GM19035 (cell line): Measurements from ENCODE around the gene ARID1B.

Source experiments
- ATAC-seq: cut with Tn5 transposase; IDR thresholded peaks from one replicate; pipeline ENCODE4 v1.9.1; 2021; ENCODE audit not compliant: unreplicated experiment

ARID1B gene

DNA sequence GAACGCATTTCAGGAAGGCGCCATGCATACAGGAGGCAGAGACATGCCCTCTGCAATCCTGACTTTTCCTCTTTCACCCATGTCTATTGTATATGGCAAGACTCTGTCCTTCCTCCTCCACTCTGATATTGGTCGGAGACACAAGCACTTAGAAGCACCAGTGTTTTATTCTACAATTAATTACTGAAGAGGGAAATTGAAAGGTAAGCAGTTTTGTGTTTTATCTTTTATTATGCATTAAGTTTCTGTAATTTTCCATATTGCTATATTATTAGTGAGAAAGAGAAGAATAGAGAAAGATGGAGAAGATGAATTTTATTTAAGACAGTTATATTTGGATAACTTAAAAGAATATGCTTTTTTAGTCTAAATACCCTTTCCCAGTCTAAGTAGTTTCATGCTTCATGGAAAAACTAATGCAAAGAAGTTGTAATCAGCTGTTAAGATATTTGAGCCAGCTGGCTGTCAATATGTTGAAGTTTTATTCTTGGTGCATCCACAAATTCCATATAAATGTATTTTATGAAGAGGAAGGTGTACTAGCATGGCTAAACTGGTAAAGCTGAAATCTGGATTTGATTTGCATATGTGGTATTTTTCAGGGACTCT, 13.6 kb downstream of the ARID1B start:
- ATAC-seq = no peak

GRCh38 chr6:156791320-156791850, 14.2 kb downstream of the ARID1B start:
- ATAC-seq = peak; percentile 54

- no peak for ATAC-seq
Observed at GRCh38 chr6:156793200-156793599, 16.0 kb downstream of the ARID1B start.

- ATAC-seq = peak; percentile 62
Observed at GRCh38 chr6:156794546-156795354, 17.6 kb downstream of the ARID1B start.

DNA sequence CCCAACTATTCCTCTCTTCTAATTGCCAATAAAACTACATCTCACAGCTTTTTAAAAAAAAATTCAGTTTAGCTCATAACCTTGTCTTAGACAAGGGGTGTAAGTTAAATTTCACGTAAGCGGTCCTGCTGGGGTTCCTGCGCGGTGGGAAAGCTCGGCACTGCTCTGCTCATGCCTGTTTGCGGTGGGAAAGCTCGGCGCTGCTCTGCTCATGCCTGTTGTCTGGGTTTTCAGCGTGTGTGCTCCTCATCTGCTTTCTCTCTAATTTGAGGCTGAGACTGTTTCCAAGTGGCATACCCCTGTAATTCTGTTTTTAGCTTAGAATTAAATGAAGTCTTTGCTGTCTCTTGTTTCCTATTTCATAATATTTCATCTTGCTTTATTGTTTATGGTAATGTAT, 18.6 kb downstream of the ARID1B start:
- ATAC-seq = no peak

- no peak for ATAC-seq
Observed at GRCh38 chr6:156796627-156797026, 19.4 kb downstream of the ARID1B start.

DNA sequence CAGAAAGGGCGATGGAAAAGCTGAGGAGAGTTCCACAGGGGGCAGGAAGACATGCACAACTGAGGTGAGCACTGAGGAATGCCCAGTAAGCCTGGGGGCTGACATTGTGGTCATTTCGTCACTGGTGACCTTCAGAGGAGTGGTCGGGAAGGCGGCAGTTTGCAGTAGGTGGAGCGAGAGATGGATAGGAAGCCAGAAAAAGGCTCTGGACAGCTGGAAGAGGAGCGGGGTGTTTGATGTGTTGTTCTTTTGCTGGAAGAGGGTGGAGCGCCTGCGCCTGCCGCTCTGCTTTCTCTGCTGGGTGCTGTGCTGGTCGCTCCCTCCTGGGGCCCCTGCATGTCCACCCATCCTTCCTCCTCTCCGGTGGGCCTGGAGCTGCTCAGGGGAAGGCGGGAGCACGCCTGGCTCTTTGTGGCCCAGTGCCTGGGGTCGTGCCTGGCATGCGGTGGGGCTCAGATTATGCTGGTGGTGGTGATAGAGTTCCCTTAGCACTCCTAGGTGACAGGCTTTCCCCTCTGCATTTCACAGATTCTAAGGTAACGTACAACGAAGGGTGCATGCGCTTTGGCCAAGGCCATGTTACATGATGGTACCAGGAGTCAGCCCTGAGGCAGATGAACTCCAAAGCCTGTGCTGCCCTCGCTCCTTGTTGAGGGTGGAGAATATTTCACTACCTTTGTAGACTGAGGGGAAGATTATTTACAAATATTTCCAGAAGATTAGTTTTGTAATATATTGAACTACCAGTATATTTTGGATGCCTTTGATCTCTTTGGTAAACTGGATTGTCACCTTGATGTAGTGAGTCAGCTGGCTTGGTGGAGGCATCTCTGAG, 20.9 kb downstream of the ARID1B start:
- no peak for ATAC-seq

DNA sequence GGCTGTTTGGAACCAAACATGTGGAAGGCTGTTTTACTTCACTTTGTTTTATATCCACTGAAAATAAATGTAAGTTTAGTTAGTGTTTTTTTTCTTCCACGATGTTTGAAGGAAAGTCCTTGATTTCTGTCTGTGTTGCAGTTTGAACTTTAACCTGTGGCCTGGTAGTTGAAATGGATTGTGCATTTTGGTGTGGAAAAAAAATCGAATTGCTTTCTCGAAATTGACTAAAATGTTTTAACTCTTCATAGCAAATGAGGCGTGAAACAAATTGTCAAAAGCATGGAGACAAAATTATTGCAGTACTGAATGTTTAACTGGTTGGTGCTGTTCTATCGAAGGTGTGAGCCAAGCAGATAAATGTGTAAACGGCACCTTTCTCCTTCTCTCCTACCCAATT, 24.5 kb downstream of the ARID1B start:
- ATAC-seq = no peak

DNA sequence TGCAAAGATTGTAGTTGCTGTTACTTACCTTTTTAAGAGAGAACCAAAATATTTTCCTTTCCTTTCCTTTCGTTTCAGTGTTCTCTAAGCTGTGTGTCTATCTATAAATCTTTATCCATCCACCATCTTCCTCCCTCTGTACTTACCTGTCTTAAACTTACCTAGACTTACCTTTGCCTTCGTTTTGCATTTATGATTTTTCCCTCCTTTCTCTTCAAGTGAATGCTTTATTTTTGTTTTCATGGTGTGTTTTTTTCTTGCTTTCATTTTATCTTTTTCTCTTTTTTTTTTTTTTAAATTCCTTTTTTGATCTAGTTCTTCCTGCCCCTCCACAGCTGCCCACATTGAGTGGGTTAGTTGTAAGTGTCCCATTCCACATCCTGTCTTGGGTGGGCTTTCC, 26.2 kb downstream of the ARID1B start:
- ATAC-seq = no peak

DNA sequence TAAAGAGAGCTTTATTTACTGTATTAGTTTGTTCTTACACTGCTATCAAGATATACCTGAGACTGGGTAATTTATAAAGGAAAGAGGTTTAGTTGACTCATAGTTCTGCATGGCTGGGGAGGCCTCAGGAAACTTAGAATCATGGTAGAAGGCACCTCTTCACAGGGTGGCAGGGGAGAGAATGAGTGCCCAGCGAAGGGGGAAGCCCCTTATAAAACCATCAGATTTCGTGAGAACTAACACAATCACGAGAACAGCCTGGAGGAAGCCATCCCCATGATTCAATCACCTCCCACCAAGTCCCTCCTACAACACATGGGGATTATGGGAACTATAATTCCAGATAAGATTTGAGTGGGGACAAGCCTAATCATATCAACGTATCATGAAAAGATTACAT, 27.2 kb downstream of the ARID1B start:
- no peak for ATAC-seq

GRCh38 chr6:156806155-156806554, 29.0 kb downstream of the ARID1B start:
- ATAC-seq = no peak

GRCh38 chr6:156807028-156807427, 29.9 kb downstream of the ARID1B start:
- no peak for ATAC-seq

DNA sequence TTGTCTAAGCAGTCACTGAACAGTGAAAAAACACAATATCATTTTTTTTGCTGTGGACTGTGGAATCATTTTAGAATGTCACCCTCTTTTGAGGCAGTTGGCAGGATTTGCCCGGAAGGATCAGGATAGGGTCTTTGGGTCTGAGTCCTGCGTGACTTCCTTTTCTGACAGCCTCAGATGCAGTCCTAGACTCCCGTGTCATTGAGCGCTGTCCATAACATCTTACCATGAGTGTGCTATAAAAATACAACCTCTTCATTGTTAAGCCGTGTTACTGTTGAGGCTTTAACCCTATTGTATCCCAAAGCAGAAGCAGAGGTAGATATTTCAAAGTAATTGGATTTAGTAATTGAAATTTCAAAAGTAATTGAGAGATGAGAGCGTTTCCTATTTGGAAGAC, 30.6 kb downstream of the ARID1B start:
- no peak for ATAC-seq

- ATAC-seq = no peak
Observed at GRCh38 chr6:156808287-156808686, 31.1 kb downstream of the ARID1B start.

- peak; percentile 87 for ATAC-seq
Observed at GRCh38 chr6:156809034-156809433, 31.9 kb downstream of the ARID1B start.

DNA sequence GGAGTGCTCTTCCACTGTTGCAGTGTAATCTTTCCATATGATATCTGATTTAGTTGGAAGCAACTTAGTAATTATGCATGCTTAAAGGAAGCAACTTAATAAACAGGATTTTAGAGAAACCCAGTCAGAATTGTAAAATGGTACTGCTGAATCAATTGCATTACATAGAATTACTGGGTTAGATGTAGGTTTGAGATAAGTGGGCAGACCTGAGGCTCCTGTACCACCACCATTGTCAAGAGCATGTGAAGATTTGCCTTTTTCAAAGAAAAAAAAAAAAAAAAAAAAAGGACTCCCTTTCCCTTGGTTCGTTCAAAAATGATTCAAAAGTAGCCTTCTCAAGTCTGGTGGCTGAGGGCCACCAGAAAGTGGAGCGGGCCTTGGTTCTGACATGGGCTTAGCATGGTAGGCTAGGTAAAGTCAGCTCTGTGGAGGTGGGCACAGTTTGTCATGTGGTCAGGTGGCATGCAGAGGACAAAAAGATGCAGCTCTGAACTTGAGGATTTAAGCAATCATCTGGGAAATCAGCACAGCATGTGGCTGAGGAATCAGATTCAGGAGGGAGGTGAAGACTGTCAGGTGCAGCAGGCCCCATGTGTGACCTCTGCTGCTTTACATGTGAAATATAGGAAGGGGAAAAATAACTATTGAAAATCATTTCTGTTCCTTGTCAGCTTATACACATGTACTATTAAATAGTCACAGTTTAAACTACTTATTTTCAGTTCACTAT, 32.4 kb downstream of the ARID1B start:
- no peak for ATAC-seq

DNA sequence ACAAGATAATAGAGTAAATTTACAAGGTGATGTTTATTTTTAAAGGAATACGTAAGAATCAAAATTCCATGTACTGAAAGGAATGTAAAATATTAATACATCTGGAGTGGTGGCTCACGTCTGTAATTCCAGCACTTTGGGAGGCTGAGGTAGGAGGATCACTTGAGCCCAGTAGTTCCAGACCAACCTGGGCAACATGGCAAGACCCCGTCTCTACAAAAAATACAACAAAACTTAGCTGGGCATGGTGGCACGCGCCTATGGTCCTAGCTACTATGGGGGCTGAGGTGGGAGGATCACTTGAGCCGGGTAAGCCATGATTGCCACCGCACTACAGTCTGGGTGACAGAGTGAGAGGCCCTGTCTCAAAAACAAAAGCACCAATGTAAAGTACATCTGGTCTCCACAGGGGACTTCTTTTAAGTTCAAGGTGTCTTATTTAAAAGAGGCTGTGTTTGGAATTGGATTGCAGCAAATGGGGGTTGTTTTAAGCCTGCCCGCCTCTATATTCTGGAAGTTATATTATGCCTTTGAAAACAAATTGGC, 36.9 kb downstream of the ARID1B start:
- ATAC-seq = no peak

DNA sequence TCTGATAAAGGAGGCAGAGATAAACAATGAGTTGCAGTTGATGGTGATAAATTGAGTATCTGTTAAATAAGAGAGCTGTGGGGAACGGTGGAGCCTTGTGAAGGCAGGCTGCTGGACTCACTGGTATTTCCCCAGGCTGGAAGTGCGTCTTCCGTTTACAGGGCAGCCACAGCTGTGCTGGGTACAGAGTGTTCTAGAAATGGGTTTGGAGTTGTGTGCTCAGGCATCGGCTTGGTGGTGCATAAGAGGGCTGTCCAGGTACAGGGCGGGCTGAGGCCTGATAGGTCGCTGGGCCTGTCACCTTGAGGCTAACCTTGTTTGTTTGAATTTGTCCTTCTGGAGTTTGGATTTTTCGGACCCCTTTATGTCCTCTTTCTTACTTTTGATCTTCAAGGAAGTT, 39.3 kb downstream of the ARID1B start:
- ATAC-seq = no peak

DNA sequence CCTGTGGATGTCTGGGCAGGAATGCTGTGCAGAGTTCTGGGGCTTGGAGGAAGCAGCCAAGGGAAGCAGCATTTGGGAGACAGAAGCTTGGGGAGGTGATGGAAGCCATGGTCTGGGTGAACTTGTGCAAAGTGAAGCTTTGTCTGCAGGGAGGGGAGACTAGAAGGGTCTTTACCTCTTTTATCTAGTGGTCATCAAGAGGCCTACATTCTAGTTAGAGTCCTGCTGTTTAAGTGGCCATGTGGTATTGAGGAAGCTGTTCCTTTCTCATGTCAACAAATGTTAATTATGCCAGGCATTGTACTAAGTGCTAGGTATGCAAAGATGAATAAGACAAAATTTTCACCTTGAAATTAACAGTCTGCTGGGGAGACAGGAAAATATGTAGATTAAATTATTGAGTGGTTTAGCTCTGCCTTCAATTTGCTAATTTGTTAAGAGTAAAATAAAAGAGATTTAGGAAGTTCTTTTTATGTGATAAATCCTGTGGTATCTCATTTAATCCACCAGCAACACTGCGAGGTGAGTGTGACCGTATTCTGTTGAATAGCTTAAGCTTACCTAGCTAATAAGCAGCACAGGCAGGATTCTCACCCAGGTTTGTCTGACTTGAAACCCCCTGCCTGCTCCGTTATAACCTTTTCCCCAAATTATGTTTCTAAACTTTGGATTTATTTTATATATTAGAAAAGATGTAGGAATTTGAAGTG, 43.1 kb downstream of the ARID1B start:
- no peak for ATAC-seq

DNA sequence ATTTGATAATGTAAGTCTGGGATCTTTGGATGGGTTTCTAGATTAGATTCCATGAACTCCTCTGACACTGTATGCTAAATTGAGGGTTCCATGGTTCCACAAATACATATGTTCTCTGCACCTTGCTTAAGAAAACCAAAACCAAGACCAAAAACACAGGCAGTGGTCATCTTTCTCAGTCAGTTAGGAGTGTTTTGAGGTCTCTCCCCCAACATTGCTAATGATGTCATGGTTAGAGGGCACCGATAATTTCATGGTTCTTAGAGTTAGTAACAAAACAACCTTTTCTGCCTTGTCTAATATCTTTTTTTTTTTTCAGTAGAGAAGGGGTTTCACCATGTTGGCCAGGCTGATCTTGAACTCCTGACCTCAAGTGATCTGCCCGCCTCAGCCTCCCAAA, 44.5 kb downstream of the ARID1B start:
- no peak for ATAC-seq
